ENCODE results near the gene RORC.
"Not testable (repeated sequence)": the region's sequence is repeated elsewhere in the genome, so short reads cannot be mapped to it uniquely, and the experiment has no call there.

RORC gene

GRCh38 chr1:151769270-151769669, 62.3 kb downstream of the RORC start:
- DNase-seq = not testable (repeated sequence)

- DNase-seq = not testable (repeated sequence)
These were observed 63.1 kb downstream of the RORC start for GRCh38 chr1:151768351-151769066.

- DNase-seq = no peak
These were observed 67.6 kb downstream of the RORC start for GRCh38 chr1:151763990-151764389.

GRCh38 chr1:151762941-151763921, 68.4 kb downstream of the RORC start, which contains the start of gene MRPL9:
Gene MRPL9 (minus strand): TSS chr1:151763496. CDS start chr1:151763479, 17 bp downstream.
- DNase-seq = peak; percentile 75

- no peak for DNase-seq
These were observed 70.8 kb downstream of the RORC start for GRCh38 chr1:151760597-151761385.

GRCh38 chr1:151759241-151759640, 72.4 kb downstream of the RORC start:
- DNase-seq = no peak

GRCh38 chr1:151756291-151756690, 75.3 kb downstream of the RORC start:
- DNase-seq = no peak
